Fibroblast of lung (primary cell): ENCODE results near the gene TMEM212.

Experiments
- EZH2 ChIP-seq: IDR thresholded peaks from 2 replicates; pipeline ENCODE4 v1.5.1; 2012; ENCODE audit warnings: low read length, control low read depth, mild to moderate bottlenecking; ENCODE audit errors: missing control alignments
- TF ChIP-seq, protein P1 (sequence below), 2 donors: IDR thresholded peaks in 1 of 2; conservative IDR thresholded peaks in 1 of 2; 1 replicate in 1 of 2; 2 replicates in 1 of 2; pipeline ENCODE4 v1.5.1; 2011 to 2012; ENCODE audit warnings: low read length in 2 of 2, control low read depth in 1 of 2, inconsistent platforms in 1 of 2, low read depth in 1 of 2, mild to moderate bottlenecking in 1 of 2

DNA sequence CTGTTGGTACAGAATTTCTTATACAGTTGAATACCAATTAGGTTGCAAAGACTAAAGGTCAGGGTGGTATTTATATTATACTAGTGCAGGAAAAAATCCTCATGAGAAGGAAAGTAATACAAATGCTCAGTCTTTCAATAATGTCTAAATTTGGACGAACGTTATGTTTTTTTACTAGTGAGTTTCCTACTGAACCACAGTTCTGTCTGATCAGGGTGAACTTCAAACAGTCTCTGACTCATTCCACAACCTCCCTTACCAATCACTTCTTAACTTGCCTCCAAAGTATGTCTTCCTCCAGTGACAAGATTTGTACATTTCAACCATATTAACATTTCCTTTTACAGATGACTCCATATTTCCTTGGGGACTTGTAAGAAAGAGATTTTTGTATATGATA, 3.4 kb downstream of the TMEM212 start:
- TF ChIP-seq, protein P1, sequence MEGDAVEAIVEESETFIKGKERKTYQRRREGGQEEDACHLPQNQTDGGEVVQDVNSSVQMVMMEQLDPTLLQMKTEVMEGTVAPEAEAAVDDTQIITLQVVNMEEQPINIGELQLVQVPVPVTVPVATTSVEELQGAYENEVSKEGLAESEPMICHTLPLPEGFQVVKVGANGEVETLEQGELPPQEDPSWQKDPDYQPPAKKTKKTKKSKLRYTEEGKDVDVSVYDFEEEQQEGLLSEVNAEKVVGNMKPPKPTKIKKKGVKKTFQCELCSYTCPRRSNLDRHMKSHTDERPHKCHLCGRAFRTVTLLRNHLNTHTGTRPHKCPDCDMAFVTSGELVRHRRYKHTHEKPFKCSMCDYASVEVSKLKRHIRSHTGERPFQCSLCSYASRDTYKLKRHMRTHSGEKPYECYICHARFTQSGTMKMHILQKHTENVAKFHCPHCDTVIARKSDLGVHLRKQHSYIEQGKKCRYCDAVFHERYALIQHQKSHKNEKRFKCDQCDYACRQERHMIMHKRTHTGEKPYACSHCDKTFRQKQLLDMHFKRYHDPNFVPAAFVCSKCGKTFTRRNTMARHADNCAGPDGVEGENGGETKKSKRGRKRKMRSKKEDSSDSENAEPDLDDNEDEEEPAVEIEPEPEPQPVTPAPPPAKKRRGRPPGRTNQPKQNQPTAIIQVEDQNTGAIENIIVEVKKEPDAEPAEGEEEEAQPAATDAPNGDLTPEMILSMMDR (conservative IDR thresholded peaks at IDR 0.05 in 1 of 2, IDR thresholded peaks at IDR 0.05 in 1 of 2; ENCODE audit: low read depth in 1 of 2, low read length in 2 of 2) = no peak
- TF ChIP-seq EZH2 = no peak
